ENCODE data around the gene GAS7. TPM values are rescaled to one million over a fixed set of nuclear protein-coding genes. Genes with fewer than 3 reads are reported as not detected.
"Not testable (repeated sequence)": the region's sequence is repeated elsewhere in the genome, so short reads cannot be mapped to it uniquely, and the experiment has no call there.

The GAS7 gene
- total RNA-seq, 1 experiment from 2014 or later: 0.23 TPM

- DNase-seq (ENCODE audit: low read depth): no peak
Observed at GRCh38 chr17:10025224-10025623, 173.2 kb downstream of the GAS7 start.

GRCh38 chr17:10022416-10022815 is 176.0 kb downstream of the GAS7 start:
- no peak for DNase-seq (ENCODE audit: low read depth)

GRCh38 chr17:10021272-10021984 is 177.0 kb downstream of the GAS7 start:
- DNase-seq (ENCODE audit: low read depth): no peak

GRCh38 chr17:10019941-10020451 is 178.4 kb downstream of the GAS7 start:
- no peak for DNase-seq (ENCODE audit: low read depth)

- no peak for DNase-seq (ENCODE audit: low read depth)
Observed at GRCh38 chr17:10018461-10018891, 179.9 kb downstream of the GAS7 start.

GRCh38 chr17:10016958-10017570 is 181.3 kb downstream of the GAS7 start:
- not testable (repeated sequence) for DNase-seq (ENCODE audit: low read depth)

GRCh38 chr17:10013365-10014112 is 184.9 kb downstream of the GAS7 start:
- no peak for DNase-seq (ENCODE audit: low read depth)

GRCh38 chr17:10010752-10011151 is 187.7 kb downstream of the GAS7 start:
- no peak for DNase-seq (ENCODE audit: low read depth)

GRCh38 chr17:10003705-10004104 is 194.7 kb downstream of the GAS7 start:
- DNase-seq (ENCODE audit: low read depth): no peak

GRCh38 chr17:10002567-10003360 is 195.6 kb downstream of the GAS7 start:
- not testable (repeated sequence) for DNase-seq (ENCODE audit: low read depth)

GRCh38 chr17:10001306-10001873 is 197.0 kb downstream of the GAS7 start:
- DNase-seq (ENCODE audit: low read depth): no peak

GRCh38 chr17:9999919-10000695 is 198.3 kb downstream of the GAS7 start:
- no peak for DNase-seq (ENCODE audit: low read depth)

- DNase-seq (ENCODE audit: low read depth): no peak
Observed at GRCh38 chr17:9998060-9998459, 200.3 kb downstream of the GAS7 start.

GRCh38 chr17:9994761-9995160 is 203.6 kb downstream of the GAS7 start:
- DNase-seq (ENCODE audit: low read depth): no peak

- no peak for DNase-seq (ENCODE audit: low read depth)
Observed at GRCh38 chr17:9991796-9992195, 206.6 kb downstream of the GAS7 start.

- no peak for DNase-seq (ENCODE audit: low read depth)
Observed at GRCh38 chr17:9991351-9991750, 207.1 kb downstream of the GAS7 start.

- no peak for DNase-seq (ENCODE audit: low read depth)
Observed at GRCh38 chr17:9987779-9988585, 210.4 kb downstream of the GAS7 start.

GRCh38 chr17:9986754-9987382 is 211.5 kb downstream of the GAS7 start:
- no peak for DNase-seq (ENCODE audit: low read depth)

- DNase-seq (ENCODE audit: low read depth): no peak
Observed at GRCh38 chr17:9985646-9986045, 212.8 kb downstream of the GAS7 start.

All from LHCN-M2 (cell line).